H1 (cell line): ENCODE measurements around the gene WNK2. TPM values are rescaled to one million over a fixed set of nuclear protein-coding genes. Genes with fewer than 3 reads are reported as not detected.

Experiments
- CTCF ChIA-PET: fragments of 300-600 bp; sonication (Branson Sonifier 250); formaldehyde crosslinking; loops from one replicate; lab custom pipeline; 2021; ENCODE audit not compliant: partially characterized antibody; lab: Charles Lee
- POLR2A ChIA-PET: fragments of 300-600 bp; sonication (Branson Sonifier 250); formaldehyde crosslinking; loops from one replicate; lab custom pipeline; 2021; ENCODE audit warnings: inconsistent platforms; ENCODE audit not compliant: partially characterized antibody; lab: Charles Lee
- DNase-seq, 2 experiments: peaks; one replicate each; pipeline versions ENCODE4 v3.0.0 to v3.0.0-alpha.2; 2010 to 2022; ENCODE audit warnings: low spot score in 2 of 2, low read depth in 1 of 2, mixed read lengths in 1 of 2
- FAIRE-seq: peaks from 2 replicates; lab custom pipeline; 2011; peaks lifted over from hg19 to GRCh38; lab: Jason Lieb, UNC
- H2AFZ ChIP-seq: 2 replicates; pipeline ENCODE4 v1.8.1; 2012; ENCODE audit warnings: low read length, inconsistent platforms
- H2AK5ac ChIP-seq: 2 replicates; pipeline ENCODE4 v1.6.1; 2013; ENCODE audit warnings: low read depth, low read length
- H2BK120ac ChIP-seq: replicated peaks from 2 replicates; pipeline ENCODE3; 2013; ENCODE audit warnings: low read depth, low read length, inconsistent platforms
- H2BK12ac ChIP-seq: 2 replicates; pipeline ENCODE4 v1.6.1; 2013; ENCODE audit warnings: low read depth, low read length
- H2BK15ac ChIP-seq: 2 replicates; pipeline ENCODE4 v1.6.1; 2013; ENCODE audit warnings: low read length
- H2BK20ac ChIP-seq: 2 replicates; pipeline ENCODE4 v1.6.1; 2013; ENCODE audit warnings: low read length
- H2BK5ac ChIP-seq: 2 replicates; pipeline ENCODE4 v1.6.1; 2013; ENCODE audit warnings: low read depth, low read length
- H3K14ac ChIP-seq: 2 replicates; pipeline ENCODE4 v1.6.1; 2013; ENCODE audit warnings: inconsistent platforms; ENCODE audit not compliant: insufficient read length
- H3K18ac ChIP-seq: 2 replicates; pipeline ENCODE4 v1.6.1; 2013; ENCODE audit warnings: low read length; ENCODE audit errors: extremely low read depth
- H3K23ac ChIP-seq: 2 replicates; pipeline ENCODE4 v1.6.1; 2013; ENCODE audit warnings: inconsistent platforms; ENCODE audit not compliant: insufficient read length
- H3K23me2 ChIP-seq: 2 replicates; pipeline ENCODE4 v1.6.1; 2013; ENCODE audit warnings: low read depth, low read length
- H3K27ac ChIP-seq: 2 replicates; pipeline ENCODE4 v1.6.1; 2011; ENCODE audit warnings: low read depth, low read length, inconsistent platforms
- H3K27me3 ChIP-seq, 4 experiments: replicated peaks in 1 of 4; 1 replicate in 1 of 4; 2 replicates in 3 of 4; pipeline versions ENCODE4 v1.6.1 to v1.8.1; 2011 to 2013; ENCODE audit warnings: low read length in 3 of 4, mild to moderate bottlenecking in 3 of 4, inconsistent platforms in 2 of 4, mixed read lengths in 2 of 4, moderate library complexity in 1 of 4; ENCODE audit not compliant: control insufficient read depth in 3 of 4, insufficient read depth in 3 of 4; ENCODE audit errors: extremely low read depth in 1 of 4
- H3K36me3 ChIP-seq, 4 experiments: 2 replicates each; pipeline versions ENCODE4 v1.6.1 to v1.8.1; 2011 to 2013; ENCODE audit warnings: mild to moderate bottlenecking in 4 of 4, low read length in 3 of 4, moderate library complexity in 2 of 4, control low read depth in 1 of 4, inconsistent platforms in 1 of 4; ENCODE audit not compliant: insufficient read depth in 4 of 4, control insufficient read depth in 2 of 4
- H3K4ac ChIP-seq: replicated peaks from 2 replicates; pipeline ENCODE3; 2013; ENCODE audit warnings: low read length, low read depth, mixed read lengths, inconsistent platforms; ENCODE audit not compliant: insufficient read length
- H3K4me1 ChIP-seq, 4 experiments: replicated peaks in 1 of 4; 1 replicate in 1 of 4; 2 replicates in 3 of 4; pipeline versions ENCODE4 v1.6.1 to v1.8.1; 2011 to 2013; ENCODE audit warnings: low read length in 3 of 4, inconsistent platforms in 2 of 4, mixed read lengths in 1 of 4; ENCODE audit not compliant: insufficient read depth in 4 of 4, control insufficient read depth in 3 of 4
- H3K4me2 ChIP-seq, 2 experiments: 2 replicates each; pipeline versions ENCODE4 v1.6.1 to v1.8.1; 2011 to 2013; ENCODE audit warnings: low read depth in 2 of 2, low read length in 2 of 2, control low read depth in 1 of 2, inconsistent platforms in 1 of 2, mild to moderate bottlenecking in 1 of 2; ENCODE audit not compliant: insufficient read depth in 1 of 2
- H3K4me3 ChIP-seq, 4 experiments: fragments of 200-600, 300-600 bp in 1 of 4; sonication (generic), shearing (Covaris generic), sonication (Bioruptor Twin) in 1 of 4; 2 replicates each; pipeline versions ENCODE4 v1.5.1 to v1.8.1; 2011 to 2016; ENCODE audit warnings: low read length in 4 of 4, low read depth in 3 of 4, control low read depth in 2 of 4, inconsistent platforms in 2 of 4, mild to moderate bottlenecking in 2 of 4, mixed read lengths in 1 of 4, moderate library complexity in 1 of 4; ENCODE audit not compliant: insufficient read depth in 2 of 4; ENCODE audit errors: extremely low read depth in 1 of 4
- H3K56ac ChIP-seq: replicated peaks from 2 replicates; pipeline ENCODE3; 2013; ENCODE audit warnings: low read depth, mild to moderate bottlenecking, mixed read lengths, low read length, inconsistent platforms; ENCODE audit not compliant: insufficient read length
- H3K79me1 ChIP-seq: 2 replicates; pipeline ENCODE4 v1.6.1; 2013; ENCODE audit warnings: low read depth, low read length, control low read depth
- H3K79me2 ChIP-seq, 2 experiments: 2 replicates each; pipeline versions ENCODE4 v1.6.1 to v1.8.1; 2012 to 2013; ENCODE audit warnings: low read length in 2 of 2, mild to moderate bottlenecking in 2 of 2, inconsistent platforms in 1 of 2; ENCODE audit not compliant: insufficient read depth in 2 of 2, control insufficient read depth in 1 of 2
- H3K9ac ChIP-seq, 4 experiments: replicated peaks in 1 of 4; 1 replicate in 1 of 4; 2 replicates in 3 of 4; pipeline versions ENCODE4 v1.6.1 to v1.8.1; 2011 to 2013; ENCODE audit warnings: low read depth in 3 of 4, low read length in 3 of 4, control low read depth in 2 of 4, mild to moderate bottlenecking in 2 of 4, moderate library complexity in 2 of 4, inconsistent platforms in 1 of 4; ENCODE audit errors: extremely low read depth in 1 of 4
- H3K9me3 ChIP-seq, 2 experiments: 2 replicates each; pipeline versions ENCODE4 v1.6.1 to v1.8.1; 2012 to 2013; ENCODE audit warnings: mild to moderate bottlenecking in 2 of 2, moderate library complexity in 2 of 2, control low read depth in 1 of 2, inconsistent platforms in 1 of 2, low read depth in 1 of 2, low read length in 1 of 2, mixed read lengths in 1 of 2; ENCODE audit not compliant: insufficient read depth in 2 of 2
- H4K20me1 ChIP-seq, 2 experiments: replicated peaks in 1 of 2; 2 replicates each; pipeline versions ENCODE3 to v1.8.1; 2011 to 2013; ENCODE audit warnings: inconsistent platforms in 2 of 2, low read length in 2 of 2, mild to moderate bottlenecking in 1 of 2; ENCODE audit not compliant: insufficient read depth in 2 of 2, control insufficient read depth in 1 of 2
- H4K5ac ChIP-seq: 2 replicates; pipeline ENCODE4 v1.6.1; 2013; ENCODE audit warnings: low read length, low read depth, mixed read lengths, inconsistent platforms; ENCODE audit not compliant: insufficient read length
- H4K8ac ChIP-seq: 2 replicates; pipeline ENCODE4 v1.8.0; 2013; ENCODE audit warnings: mild to moderate bottlenecking, moderate library complexity, low read length, inconsistent platforms; ENCODE audit not compliant: insufficient read depth; ENCODE audit errors: extremely low read depth
- H4K91ac ChIP-seq: replicated peaks from 2 replicates; pipeline ENCODE3; 2013; ENCODE audit warnings: low read length, mixed read lengths, inconsistent platforms; ENCODE audit not compliant: insufficient read length
- CEBPB ChIP-seq: IDR thresholded peaks from 2 replicates; pipeline ENCODE4 v1.6.1; 2012; ENCODE audit warnings: low read depth, low read length
- CTBP2 ChIP-seq: IDR thresholded peaks from 2 replicates; pipeline ENCODE4 v1.7.0; 2011; ENCODE audit warnings: borderline replicate concordance, mild to moderate bottlenecking, moderate library complexity, mixed read lengths, low read length; ENCODE audit not compliant: insufficient read depth, insufficient read length
- FOSL1 ChIP-seq: IDR thresholded peaks from 2 replicates; pipeline ENCODE4 v1.6.1; 2011; ENCODE audit warnings: mild to moderate bottlenecking, low read depth, low read length, moderate library complexity; ENCODE audit not compliant: insufficient read depth
- RBBP5 ChIP-seq: IDR thresholded peaks from 2 replicates; pipeline ENCODE4 v1.7.1; 2012; ENCODE audit warnings: low read depth, mild to moderate bottlenecking, inconsistent platforms, low read length, moderate library complexity, borderline replicate concordance
- SAP30 ChIP-seq: fragments of 300-600 bp; sonication (generic); IDR thresholded peaks from 2 replicates; pipeline ENCODE4 v1.7.1; 2012; ENCODE audit warnings: low read length, moderate library complexity, mild to moderate bottlenecking, inconsistent platforms; ENCODE audit not compliant: insufficient read depth, insufficient replicate concordance
- SRF ChIP-seq: IDR thresholded peaks from 2 replicates; pipeline ENCODE4 v1.6.1; 2011; ENCODE audit warnings: mild to moderate bottlenecking, low read depth, low read length, moderate library complexity
- ZNF274 ChIP-seq: IDR thresholded peaks from 2 replicates; pipeline ENCODE4 v1.7.0; 2012; ENCODE audit warnings: low read length, borderline replicate concordance; ENCODE audit errors: extremely low read depth
- WGBS, 2 experiments: shearing (Covaris generic) in 1 of 2; methylation state at CpG; one replicate each; pipeline versions ENCODE4 v1.1.6 to v1.1.7; 2013 to 2015; ENCODE audit warnings: low lambda C conversion rate in 2 of 2, mixed read lengths in 2 of 2, inconsistent platforms in 1 of 2, low coverage in 1 of 2, missing lambda C conversion rate in 1 of 2; ENCODE audit not compliant: insufficient replicate concordance in 2 of 2, insufficient coverage in 1 of 2, insufficient read length in 1 of 2; ENCODE audit errors: extremely low coverage in 1 of 2, missing lambda C conversion rate in 1 of 2; 5-methylcytosine and 5-hydroxymethylcytosine counted together
- polyA plus RNA-seq, 7 experiments: library from polyadenylated mRNA; depleted of rRNA in 3 of 7; stranded (reverse) in 5 of 7; unstranded in 2 of 7; fragments of >200 nt in 5 of 7; fragments of 200-250 nt in 2 of 7; gene quantifications; 1 replicate in 5 of 7; 2 replicates in 1 of 7; 4 replicates in 1 of 7; pipeline versions ENCODE4 v1.2.1 to v1.2.3, GENCODE V29; 2011 to 2013; ENCODE audit warnings: missing spikeins in 2 of 7, mixed read lengths in 2 of 7
- total RNA-seq: library from RNA; stranded (reverse); fragmentation: NEBNext Ultra II Directional; extraction: Animal tissue kit (Norgen Biotek cat#: 25700); gene quantifications from 2 replicates; pipeline ENCODE4 v1.2.1, GENCODE V29; 2021
- TF ChIP-seq, protein P1 (sequence below): IDR thresholded peaks from 2 replicates; pipeline ENCODE4 v1.6.1; 2012; ENCODE audit warnings: inconsistent platforms
- TF ChIP-seq, protein P2 (sequence below): IDR thresholded peaks from 2 replicates; pipeline ENCODE4 v1.6.1; 2011; ENCODE audit warnings: low read length, improper control_type of control experiment

The WNK2 gene
- total and polyA plus RNA-seq, 2 of the 8 experiments (the other 6 are each of a cell fraction or from before 2014, with no cell fraction given), result 12.0 to 87.2 TPM

GRCh38 chr9:93231121-93231694 lies 47.3 kb downstream of the WNK2 start:
- no peak overlapping the region for H3K27ac ChIP-seq
- no peaks in the 10 kb centered on the region for H3K27me3 ChIP-seq
- peaks cover 6% of the 10 kb centered on the region; the same call in 1 of the 2 replicates for H3K79me1 ChIP-seq
- H3K4me1 ChIP-seq, result peaks cover 0 to 3% (median 0%) of the 10 kb centered on the region in 4 experiments; a peak in 1 of 7 replicates
- no peak overlapping the region for H2BK20ac ChIP-seq
- no peak overlapping the region for H4K5ac ChIP-seq
- H3K14ac ChIP-seq, result no peak overlapping the region
- H3K23ac ChIP-seq, result no peak overlapping the region
- H3K4ac ChIP-seq, result no peak overlapping the region
- ChIA-PET CTCF (interaction anchor here (0.8 to 3.2 kb wide), 8 partner anchors 9 to 81 kb away, joined by 3 to 15 read pairs (median 4); no protein-coding TSS in a partner anchor), POLR2A (interaction anchor here (1.1 to 1.2 kb wide), 3 partner anchors 8 to 59 kb away, joined by 3 read pairs; no protein-coding TSS in a partner anchor)
- H2BK12ac ChIP-seq, result no peak overlapping the region
- peaks cover 0 to 3% (median 1%) of the 10 kb centered on the region in 4 experiments; a peak in 2 of 8 replicates for H3K36me3 ChIP-seq
- no peak overlapping the region for H2AFZ ChIP-seq
- peaks cover 0 to 12% of the 10 kb centered on the region in 2 experiments; a peak in 2 of 4 replicates for H3K79me2 ChIP-seq
- no peak overlapping the region for H2BK120ac ChIP-seq
- H3K56ac ChIP-seq, result no peak overlapping the region
- 90% methylated on average over 16 of the region's 16 CpGs; no CpG with 5 or more reads in 1 of the 2 experiments for WGBS, 2 experiments
- H3K23me2 ChIP-seq, result no peaks in the 10 kb centered on the region
- H3K4me2 ChIP-seq, result no peak overlapping the region
- no peak overlapping the region for H3K18ac ChIP-seq
- H2AK5ac ChIP-seq, result no peak overlapping the region
- FAIRE-seq, result no peak
- no peak overlapping the region for H2BK5ac ChIP-seq
- H2BK15ac ChIP-seq, result no peak overlapping the region
- no peak for DNase-seq
- H4K20me1 ChIP-seq, result peaks cover 6 to 7% of the 10 kb centered on the region in 2 experiments
- H4K8ac ChIP-seq, result no peak overlapping the region
- H3K4me3 ChIP-seq, result no peak overlapping the region
- no peaks in the 10 kb centered on the region for H3K9me3 ChIP-seq
- H3K9ac ChIP-seq, result no peak overlapping the region
- no peak overlapping the region for H4K91ac ChIP-seq
- TF ChIP-seq RBBP5, result no peak
- TF ChIP-seq, protein P1, sequence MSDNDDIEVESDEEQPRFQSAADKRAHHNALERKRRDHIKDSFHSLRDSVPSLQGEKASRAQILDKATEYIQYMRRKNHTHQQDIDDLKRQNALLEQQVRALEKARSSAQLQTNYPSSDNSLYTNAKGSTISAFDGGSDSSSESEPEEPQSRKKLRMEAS, result no peak
- TF ChIP-seq SRF, result no peak
- TF ChIP-seq CTBP2, result no peak
- no peak for TF ChIP-seq SAP30
- no peak for TF ChIP-seq ZNF274
- no peak for TF ChIP-seq FOSL1
- TF ChIP-seq CEBPB, result no peak
- TF ChIP-seq, protein P2, sequence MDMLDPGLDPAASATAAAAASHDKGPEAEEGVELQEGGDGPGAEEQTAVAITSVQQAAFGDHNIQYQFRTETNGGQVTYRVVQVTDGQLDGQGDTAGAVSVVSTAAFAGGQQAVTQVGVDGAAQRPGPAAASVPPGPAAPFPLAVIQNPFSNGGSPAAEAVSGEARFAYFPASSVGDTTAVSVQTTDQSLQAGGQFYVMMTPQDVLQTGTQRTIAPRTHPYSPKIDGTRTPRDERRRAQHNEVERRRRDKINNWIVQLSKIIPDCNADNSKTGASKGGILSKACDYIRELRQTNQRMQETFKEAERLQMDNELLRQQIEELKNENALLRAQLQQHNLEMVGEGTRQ, result no peak
